K562 (cell line): ENCODE measurements around the gene ZNF18. TPM values are rescaled to one million over a fixed set of nuclear protein-coding genes. Genes with fewer than 3 reads are reported as not detected.
"Not testable (repeated sequence)": the region's sequence is repeated elsewhere in the genome, so short reads cannot be mapped to it uniquely, and the experiment has no call there.

ENCODE experiments used
- ATAC-seq: fragments of 200-7000 bp; cut with Tn5 transposase; 3 replicates; pipeline ENCODE4 v1.9.1; 2020; ENCODE audit warnings: moderate library complexity
- BruUV-seq: library from RNA; stranded (reverse); fragments of 400-500 nt; replicated peaks from 2 replicates; lab custom pipeline; 2021; lab: Mats Ljungman, UMichigan
- CTCF ChIA-PET: fragments of 300-600 bp; formaldehyde crosslinking; extraction: SDS; loops from one replicate; lab custom pipeline; 2021; ENCODE audit warnings: low intra/inter-chr PET ratio; lab: Yijun Ruan, JAX
- POLR2A ChIA-PET: fragments of 300-600, 350-650 bp; sonication (Branson Sonifier 250); formaldehyde crosslinking; extraction: SDS; loops from one replicate; lab custom pipeline; 2021; ENCODE audit warnings: antibody characterized with exemption, inconsistent platforms; lab: Yijun Ruan, JAX
- DNase-seq, 4 experiments: peaks; one replicate each; pipeline versions ENCODE4 v3.0.0 to v3.0.0-alpha.2; 2011 to 2018; ENCODE audit warnings: low spot score in 3 of 4, mixed read lengths in 3 of 4; ENCODE audit errors: extremely low read depth in 1 of 4
- FAIRE-seq: peaks from 2 replicates; lab custom pipeline; 2011; peaks lifted over from hg19 to GRCh38; lab: Jason Lieb, UNC
- H2AFZ ChIP-seq: 2 replicates; pipeline ENCODE4 v1.6.0; 2011; ENCODE audit warnings: low read depth, low read length, control low read depth, inconsistent platforms
- H3K27ac ChIP-seq: fragments of 200-600 bp; 3 replicates; pipeline ENCODE4 v1.8.0; 2011; ENCODE audit warnings: low read depth, mild to moderate bottlenecking, control low read depth, inconsistent platforms, low read length, moderate library complexity, mixed read lengths; ENCODE audit errors: extremely low read depth
- H3K27me3 ChIP-seq, 2 experiments: fragments of 300-600 bp in 1 of 2; 2 replicates in 1 of 2; 3 replicates in 1 of 2; pipeline versions ENCODE4 v1.6.0 to v1.8.0; 2011; ENCODE audit warnings: inconsistent platforms in 2 of 2, low read length in 2 of 2, mild to moderate bottlenecking in 1 of 2, mixed read lengths in 1 of 2, moderate library complexity in 1 of 2; ENCODE audit not compliant: control insufficient read depth in 2 of 2, insufficient read depth in 2 of 2
- H3K36me3 ChIP-seq: fragments of 300-600 bp; 3 replicates; pipeline ENCODE4 v1.8.0; 2011; ENCODE audit warnings: mild to moderate bottlenecking, low read length, inconsistent platforms; ENCODE audit not compliant: control insufficient read depth, insufficient read depth
- H3K4me1 ChIP-seq, 2 experiments: fragments of 200-600 bp in 1 of 2; replicated peaks in 1 of 2; 2 replicates in 1 of 2; 3 replicates in 1 of 2; pipeline versions ENCODE4 v1.5.1 to v1.8.0; 2011; ENCODE audit warnings: inconsistent platforms in 2 of 2, low read length in 2 of 2, mild to moderate bottlenecking in 1 of 2, mixed read lengths in 1 of 2, moderate library complexity in 1 of 2; ENCODE audit not compliant: control insufficient read depth in 2 of 2, insufficient read depth in 2 of 2
- H3K4me2 ChIP-seq: 2 replicates; pipeline ENCODE4 v1.6.1; 2011; ENCODE audit warnings: low read length, control low read depth, inconsistent platforms, mixed read lengths; ENCODE audit not compliant: insufficient read depth
- H3K4me3 ChIP-seq: fragments of 200-600 bp; sonication (generic), shearing (Covaris generic); 2 replicates; pipeline ENCODE4 v1.5.1; 2016; ENCODE audit warnings: control low read depth, inconsistent platforms
- H3K79me2 ChIP-seq: fragments of 200-600 bp; 3 replicates; pipeline ENCODE4 v1.8.0; 2011; ENCODE audit warnings: low read length, inconsistent platforms; ENCODE audit not compliant: control insufficient read depth, insufficient read depth
- H3K9ac ChIP-seq, 2 experiments: 2 replicates each; pipeline versions ENCODE4 v1.6.0 to v1.6.1; 2011; ENCODE audit warnings: low read depth in 2 of 2, low read length in 2 of 2, control low read depth in 1 of 2, inconsistent platforms in 1 of 2, mild to moderate bottlenecking in 1 of 2, mixed read lengths in 1 of 2; ENCODE audit not compliant: insufficient read depth in 1 of 2
- H3K9me1 ChIP-seq: one replicate; pipeline ENCODE4 v1.6.0; 2011; ENCODE audit warnings: inconsistent platforms, mild to moderate bottlenecking, low read length, moderate library complexity; ENCODE audit not compliant: control insufficient read depth, insufficient read depth
- H3K9me3 ChIP-seq: replicated peaks from 2 replicates; pipeline ENCODE4 v1.5.1; 2011; ENCODE audit warnings: low read depth, low read length, inconsistent platforms; ENCODE audit not compliant: control insufficient read depth, insufficient read depth
- H4K20me1 ChIP-seq: replicated peaks from 2 replicates; pipeline ENCODE4 v1.6.1; 2011; ENCODE audit warnings: low read length, inconsistent platforms, mixed read lengths; ENCODE audit not compliant: control insufficient read depth, insufficient read depth
- C11orf30 ChIP-seq: fragments of 450-650 bp; IDR thresholded peaks from 2 replicates; pipeline ENCODE4 v1.6.1; 2016; ENCODE audit warnings: low read depth, mild to moderate bottlenecking
- CBFA2T2 ChIP-seq: fragments of 450-650 bp; conservative IDR thresholded peaks from 2 replicates; pipeline ENCODE4 v1.6.1; 2017; ENCODE audit warnings: mild to moderate bottlenecking
- CBFA2T3 ChIP-seq: fragments of 450-650 bp; IDR thresholded peaks from 2 replicates; pipeline ENCODE4 v1.6.1; 2017
- CTBP1 ChIP-seq: fragments of 450-650 bp; IDR thresholded peaks from 2 replicates; pipeline ENCODE4 v1.6.1; 2016; ENCODE audit warnings: borderline replicate concordance
- MAFG ChIP-seq: fragments of 450-650 bp; conservative IDR thresholded peaks from 2 replicates; pipeline ENCODE4 v1.6.1; 2016; ENCODE audit warnings: missing genetic modification characterization, missing compliant biosample characterization
- NFE2 ChIP-seq: IDR thresholded peaks from 2 replicates; pipeline ENCODE4 v1.6.1; 2014; ENCODE audit warnings: antibody characterized with exemption, low read depth
- NFE2L1 ChIP-seq: fragments of 450-650 bp; IDR thresholded peaks from 2 replicates; pipeline ENCODE4 v1.6.1; 2016; ENCODE audit warnings: missing genetic modification characterization, low read depth, mild to moderate bottlenecking, missing compliant biosample characterization, moderate library complexity, borderline replicate concordance
- POLR2G ChIP-seq: fragments of 200-400 bp; formaldehyde crosslinking; IDR thresholded peaks from 2 replicates; pipeline ENCODE4 v1.6.1; 2017; ENCODE audit warnings: low read depth, mild to moderate bottlenecking, antibody characterized with exemption, low read length, moderate library complexity
- TAL1 ChIP-seq: fragments of 450-650 bp; IDR thresholded peaks from 2 replicates; pipeline ENCODE4 v1.6.1; 2016; ENCODE audit warnings: mild to moderate bottlenecking
- ZNF316 ChIP-seq: fragments of 450-650 bp; IDR thresholded peaks from 2 replicates; pipeline ENCODE4 v1.6.1; 2016
- WGBS: fragments of 100-300 bp; shearing (Covaris generic); methylation state at CpG from one replicate; pipeline ENCODE4 v1.1.6; 2016; ENCODE audit warnings: low coverage, mixed read lengths; ENCODE audit not compliant: insufficient coverage; ENCODE audit errors: missing lambda C conversion rate; 5-methylcytosine and 5-hydroxymethylcytosine counted together
- in situ Hi-C: fragments of 300-500 bp; cut with MboI; formaldehyde crosslinking; loops from 4 replicates; pipeline ENCODE4 v1.15.0; 2018; ENCODE audit warnings: inconsistent platforms, mixed read lengths
- intact Hi-C: fragments of 100-400 bp; cut with micrococcal nuclease; formaldehyde crosslinking; loops from 2 replicates; pipeline ENCODE4 v1.14.2; 2022
- polyA plus RNA-seq, 8 experiments: library from polyadenylated mRNA; depleted of rRNA in 4 of 8; stranded (reverse) in 5 of 8; unstranded in 3 of 8; fragments of >200 nt; fragmentation: Nextera tagmentation in 2 of 8; fragmentation: Illumina TruSeq in 1 of 8; extraction: Ambion mirVana in 2 of 8; extraction: Trizol in 1 of 8; gene quantifications; 2 replicates each; pipeline versions ENCODE4 v1.2.1 to v1.2.3, GENCODE V29; 2011 to 2014; ENCODE audit warnings: inconsistent platforms in 1 of 8, missing spikeins in 1 of 8
- total RNA-seq, 7 experiments: library from RNA; depleted of rRNA in 6 of 7; stranded (reverse); fragments of >200 nt in 6 of 7; fragmentation: Illumina TruSeq in 2 of 7; extraction: Trizol in 2 of 7; gene quantifications; 2 replicates each; pipeline versions ENCODE4 v1.2.1 to v1.2.3, GENCODE V29; 2011 to 2021; ENCODE audit warnings: low replicate concordance in 1 of 7
- TF ChIP-seq, protein P1 (sequence below), 2 experiments: IDR thresholded peaks; 2 replicates each; pipeline ENCODE4 v1.6.1; 2011; ENCODE audit warnings: borderline replicate concordance in 1 of 2, control low read depth in 1 of 2, low read depth in 1 of 2, low read length in 1 of 2, mild to moderate bottlenecking in 1 of 2, mixed read lengths in 1 of 2, moderate library complexity in 1 of 2; ENCODE audit not compliant: insufficient read depth in 1 of 2, insufficient read length in 1 of 2, poor library complexity in 1 of 2, severe bottlenecking in 1 of 2; ENCODE audit errors: extremely low read depth in 1 of 2
- TF ChIP-seq, protein P2 (sequence below), 3 experiments: fragments of 200-800 bp in 1 of 3; fragments of 250-450 bp in 1 of 3; fragments of 450-650 bp in 1 of 3; sonication (Bioruptor Pico) in 1 of 3; sonication (Bioruptor generic) in 1 of 3; formaldehyde crosslinking in 1 of 3; IDR thresholded peaks; 2 replicates each; pipeline versions ENCODE4 v1.6.1 to v1.8.0; 2016 to 2022; ENCODE audit warnings: mild to moderate bottlenecking in 2 of 3, missing genetic modification characterization in 2 of 3, missing compliant biosample characterization in 1 of 3, moderate library complexity in 1 of 3

ZNF18 gene
- total and polyA plus RNA-seq, 9 of the 15 experiments (the other 6 are each of a cell fraction or from before 2014, with no cell fraction given): 1.1 to 5.0 (median 3.4) TPM

DNA sequence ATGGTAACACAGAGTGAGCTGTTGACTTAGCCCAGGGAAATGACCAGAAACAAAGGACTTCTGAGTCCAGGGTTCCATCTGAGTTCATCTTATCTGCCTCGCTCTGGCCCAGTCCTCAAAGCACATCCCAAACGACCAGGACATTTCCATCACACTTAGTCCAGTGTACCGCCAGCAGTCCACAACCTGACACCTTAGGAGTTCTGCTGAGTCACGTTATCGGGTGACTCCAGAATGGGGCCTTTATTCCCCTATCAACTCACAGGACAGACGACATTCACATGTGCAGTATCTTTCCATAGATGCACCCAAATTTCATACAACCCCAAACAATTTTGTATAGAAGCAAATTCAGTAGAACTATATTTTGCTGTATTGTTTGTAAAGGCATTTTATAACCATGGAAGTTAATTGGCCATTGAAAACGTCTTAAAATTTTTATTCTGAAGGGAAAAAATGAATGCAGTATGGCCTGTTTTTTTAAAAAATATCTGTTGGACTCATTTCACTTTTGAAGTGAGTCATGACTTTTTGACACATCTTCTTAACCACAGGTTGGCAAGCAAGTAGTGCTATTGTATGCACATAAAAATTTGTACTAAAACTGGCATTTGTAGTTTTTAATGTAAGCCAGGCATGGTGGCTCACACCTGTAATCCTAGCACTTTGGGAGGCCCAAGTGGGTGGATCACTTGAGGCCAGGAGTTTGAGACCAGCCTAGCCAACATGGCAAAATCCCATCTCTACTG is 46.3 kb downstream of the ZNF18 start (continued):
- peak; percentile 79 for TF ChIP-seq NFE2
- TF ChIP-seq NFE2L1 (tag): peak; percentile 60; the same call in 1 of the 2 replicates
- TF ChIP-seq ZNF316: peak; percentile 80
- peak; percentile 36; the same call in 1 of the 2 replicates for TF ChIP-seq TAL1
- peak; percentile 66 for TF ChIP-seq C11orf30
- peak; percentile 32 for TF ChIP-seq CBFA2T2
- TF ChIP-seq CTBP1: peak; percentile 37; the same call in 1 of the 2 replicates
- peak; percentile 68 for TF ChIP-seq CBFA2T3
- TF ChIP-seq, protein P1, sequence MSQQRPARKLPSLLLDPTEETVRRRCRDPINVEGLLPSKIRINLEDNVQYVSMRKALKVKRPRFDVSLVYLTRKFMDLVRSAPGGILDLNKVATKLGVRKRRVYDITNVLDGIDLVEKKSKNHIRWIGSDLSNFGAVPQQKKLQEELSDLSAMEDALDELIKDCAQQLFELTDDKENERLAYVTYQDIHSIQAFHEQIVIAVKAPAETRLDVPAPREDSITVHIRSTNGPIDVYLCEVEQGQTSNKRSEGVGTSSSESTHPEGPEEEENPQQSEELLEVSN (IDR thresholded peaks at IDR 0.05; ENCODE audit: borderline replicate concordance in 1 of 2, extremely low read depth in 1 of 2, insufficient read depth in 1 of 2, insufficient read length in 1 of 2, low read depth in 1 of 2, low read length in 1 of 2, poor library complexity in 1 of 2, severe bottlenecking in 1 of 2): peak in 1 of 2 experiments; percentile 73
- TF ChIP-seq, protein P2, sequence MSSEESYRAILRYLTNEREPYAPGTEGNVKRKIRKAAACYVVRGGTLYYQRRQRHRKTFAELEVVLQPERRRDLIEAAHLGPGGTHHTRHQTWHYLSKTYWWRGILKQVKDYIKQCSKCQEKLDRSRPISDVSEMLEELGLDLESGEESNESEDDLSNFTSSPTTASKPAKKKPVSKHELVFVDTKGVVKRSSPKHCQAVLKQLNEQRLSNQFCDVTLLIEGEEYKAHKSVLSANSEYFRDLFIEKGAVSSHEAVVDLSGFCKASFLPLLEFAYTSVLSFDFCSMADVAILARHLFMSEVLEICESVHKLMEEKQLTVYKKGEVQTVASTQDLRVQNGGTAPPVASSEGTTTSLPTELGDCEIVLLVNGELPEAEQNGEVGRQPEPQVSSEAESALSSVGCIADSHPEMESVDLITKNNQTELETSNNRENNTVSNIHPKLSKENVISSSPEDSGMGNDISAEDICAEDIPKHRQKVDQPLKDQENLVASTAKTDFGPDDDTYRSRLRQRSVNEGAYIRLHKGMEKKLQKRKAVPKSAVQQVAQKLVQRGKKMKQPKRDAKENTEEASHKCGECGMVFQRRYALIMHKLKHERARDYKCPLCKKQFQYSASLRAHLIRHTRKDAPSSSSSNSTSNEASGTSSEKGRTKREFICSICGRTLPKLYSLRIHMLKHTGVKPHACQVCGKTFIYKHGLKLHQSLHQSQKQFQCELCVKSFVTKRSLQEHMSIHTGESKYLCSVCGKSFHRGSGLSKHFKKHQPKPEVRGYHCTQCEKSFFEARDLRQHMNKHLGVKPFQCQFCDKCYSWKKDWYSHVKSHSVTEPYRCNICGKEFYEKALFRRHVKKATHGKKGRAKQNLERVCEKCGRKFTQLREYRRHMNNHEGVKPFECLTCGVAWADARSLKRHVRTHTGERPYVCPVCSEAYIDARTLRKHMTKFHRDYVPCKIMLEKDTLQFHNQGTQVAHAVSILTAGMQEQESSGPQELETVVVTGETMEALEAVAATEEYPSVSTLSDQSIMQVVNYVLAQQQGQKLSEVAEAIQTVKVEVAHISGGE (CRISPR knock-in tag; IDR thresholded peaks at IDR 0.05): no peak
- no peak for TF ChIP-seq POLR2G
- peak; percentile 72 for TF ChIP-seq MAFG (tag)
- TF ChIP-seq, all 486 proteins: peak for 16

DNA sequence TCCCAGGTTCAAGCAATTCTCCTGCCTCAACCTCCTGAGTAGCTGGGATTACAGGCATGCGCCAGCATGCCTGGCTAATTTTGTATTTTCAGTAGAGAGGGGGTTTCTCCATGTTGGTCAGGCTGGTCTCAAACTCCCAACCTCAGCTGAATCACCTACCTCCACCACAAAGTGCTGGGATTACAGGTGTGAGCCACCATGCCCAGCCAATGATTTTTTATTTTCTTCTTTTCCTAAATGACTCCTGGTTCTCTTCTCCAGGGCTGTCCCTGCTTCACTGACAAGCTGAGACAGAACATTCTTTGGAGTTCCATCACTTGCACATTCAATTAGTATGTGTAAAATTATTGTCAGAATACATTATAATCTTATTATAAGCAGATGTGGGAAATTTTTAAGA is 47.7 kb downstream of the ZNF18 start:
- H3K4me2 ChIP-seq, H3K27ac ChIP-seq, CTCF ChIA-PET, H3K36me3 ChIP-seq, H3K9ac ChIP-seq, H3K9me1 ChIP-seq, H4K20me1 ChIP-seq, intact Hi-C loops, DNase-seq, H3K4me3 ChIP-seq, H2AFZ ChIP-seq, BruUV-seq, in situ Hi-C loops, POLR2A ChIA-PET, H3K9me3 ChIP-seq, H3K79me2 ChIP-seq, H3K27me3 ChIP-seq, H3K4me1 ChIP-seq, FAIRE-seq, ATAC-seq: not testable (repeated sequence)
- 88% methylated on average over 1 of the region's 1 CpG for WGBS
